HepG2 (cell line): Measurements from ENCODE around the gene NFS1. TPM values are rescaled to one million over a fixed set of nuclear protein-coding genes. Genes with fewer than 3 reads are reported as not detected.

Experiments used
- ATAD3A ChIP-seq: sonication (generic); formaldehyde crosslinking; IDR thresholded peaks from 2 replicates; pipeline ENCODE4 v1.4.0; 2020; ENCODE audit warnings: missing genetic modification reagents
- ATF5 ChIP-seq: sonication (generic); formaldehyde crosslinking; IDR thresholded peaks from 2 replicates; pipeline ENCODE4 v1.4.0; 2020; ENCODE audit warnings: mild to moderate bottlenecking, low read depth, missing genetic modification reagents
- BRD4 ChIP-seq: sonication (generic); formaldehyde crosslinking; IDR thresholded peaks from 2 replicates; pipeline ENCODE4 v1.4.0; 2020; ENCODE audit warnings: missing genetic modification reagents
- ELF4 ChIP-seq: sonication (generic); formaldehyde crosslinking; IDR thresholded peaks from 2 replicates; pipeline ENCODE4 v1.5.0; 2020; ENCODE audit warnings: missing genetic modification reagents, mild to moderate bottlenecking, moderate library complexity, borderline replicate concordance
- FOXJ3 ChIP-seq: sonication (generic); formaldehyde crosslinking; IDR thresholded peaks from 2 replicates; pipeline ENCODE4 v1.4.0; 2020; ENCODE audit warnings: missing genetic modification reagents, mild to moderate bottlenecking, borderline replicate concordance
- GPN1 ChIP-seq: sonication (generic); formaldehyde crosslinking; IDR thresholded peaks from 2 replicates; pipeline ENCODE4 v1.5.1; 2020; ENCODE audit warnings: missing genetic modification reagents, borderline replicate concordance
- HINFP ChIP-seq: sonication (generic); formaldehyde crosslinking; IDR thresholded peaks from 2 replicates; pipeline ENCODE4 v1.4.0; 2020; ENCODE audit warnings: low read depth, mild to moderate bottlenecking, missing genetic modification reagents
- IKZF1 ChIP-seq: fragments of 450-650 bp; IDR thresholded peaks from 2 replicates; pipeline ENCODE4 v1.7.1; 2016
- MXD4 ChIP-seq: IDR thresholded peaks from 2 replicates; pipeline ENCODE4 v1.6.1; 2016; ENCODE audit warnings: mild to moderate bottlenecking, missing biosample characterization, missing genetic modification reagents
- MZF1 ChIP-seq: sonication (generic); formaldehyde crosslinking; IDR thresholded peaks from 2 replicates; pipeline ENCODE4 v1.8.1; 2023; ENCODE audit warnings: mild to moderate bottlenecking, missing genetic modification reagents, borderline replicate concordance
- ZFP37 ChIP-seq: sonication (generic); formaldehyde crosslinking; IDR thresholded peaks from 2 replicates; pipeline ENCODE4 v1.4.0; 2020; ENCODE audit warnings: missing genetic modification reagents, borderline replicate concordance
- ZNF138 ChIP-seq: sonication (generic); formaldehyde crosslinking; IDR thresholded peaks from 2 replicates; pipeline ENCODE4 v1.5.0; 2020; ENCODE audit warnings: mild to moderate bottlenecking, low read depth, missing genetic modification reagents
- ZNF142 ChIP-seq: sonication (generic); formaldehyde crosslinking; IDR thresholded peaks from 2 replicates; pipeline ENCODE4 v1.4.0; 2020; ENCODE audit warnings: missing genetic modification reagents
- ZNF207 ChIP-seq: fragments of 450-650 bp; IDR thresholded peaks from 2 replicates; pipeline ENCODE4 v1.6.1; 2016; ENCODE audit warnings: antibody characterized with exemption, borderline replicate concordance
- ZNF383 ChIP-seq: sonication (generic); formaldehyde crosslinking; IDR thresholded peaks from 2 replicates; pipeline ENCODE4 v1.4.0; 2020; ENCODE audit warnings: missing genetic modification reagents, mild to moderate bottlenecking, borderline replicate concordance
- ZNF510 ChIP-seq: sonication (generic); formaldehyde crosslinking; IDR thresholded peaks from 2 replicates; pipeline ENCODE4 v1.4.0; 2020; ENCODE audit warnings: low read depth, mild to moderate bottlenecking, missing genetic modification reagents
- ZNF558 ChIP-seq: sonication (generic); formaldehyde crosslinking; IDR thresholded peaks from 2 replicates; pipeline ENCODE4 v1.9.0; 2022; ENCODE audit warnings: mild to moderate bottlenecking, missing genetic modification reagents, borderline replicate concordance
- ZNF614 ChIP-seq: IDR thresholded peaks from 2 replicates; pipeline ENCODE4 v1.6.1; 2018; ENCODE audit warnings: missing biosample characterization, missing genetic modification reagents, inconsistent platforms, borderline replicate concordance
- ZNF674 ChIP-seq: sonication (generic); formaldehyde crosslinking; IDR thresholded peaks from 2 replicates; pipeline ENCODE4 v1.5.0; 2020; ENCODE audit warnings: low read depth, mild to moderate bottlenecking, missing genetic modification reagents
- polyA plus RNA-seq, 8 experiments: library from polyadenylated mRNA; depleted of rRNA in 3 of 8; stranded (reverse) in 7 of 8; unstranded in 1 of 8; fragments of >200 nt; fragmentation: Illumina TruSeq in 4 of 8; extraction: Trizol in 4 of 8; gene quantifications; 2 replicates each; pipeline versions ENCODE4 v1.2.1 to v1.2.3, GENCODE V29; 2011 to 2016; ENCODE audit warnings: low read depth in 4 of 8, missing spikeins in 1 of 8, mixed read lengths in 1 of 8; ENCODE audit not compliant: insufficient read depth in 1 of 8
- total RNA-seq, 5 experiments: library from RNA; depleted of rRNA; stranded (reverse); fragments of >200 nt; fragmentation: Illumina TruSeq; extraction: Trizol; gene quantifications; 2 replicates each; pipeline ENCODE4 v1.2.3, GENCODE V29; 2016; ENCODE audit warnings: low read depth in 1 of 5
- TF ChIP-seq, protein P1 (sequence below), 2 experiments: fragments of 450-650 bp in 1 of 2; sonication (generic) in 1 of 2; formaldehyde crosslinking; IDR thresholded peaks; 2 replicates each; pipeline versions ENCODE4 v1.5.0 to v1.8.0; 2020 to 2022; ENCODE audit warnings: mild to moderate bottlenecking in 1 of 2, missing genetic modification reagents in 1 of 2

Gene NFS1
- total and polyA plus RNA-seq, 2 of the 13 experiments (the other 11 are each of a cell fraction or from before 2014, with no cell fraction given) = 65.9 to 88.1 TPM

GRCh38 chr20:35698298-35699126, 640 bp downstream of the NFS1 start (continued):
- TF ChIP-seq ZNF674 (CRISPR knock-in tag) (no peak), ATF5 (CRISPR knock-in tag) (peak; percentile 20; the same call in 1 of the 2 replicates), ZNF510 (CRISPR knock-in tag) (no peak; the same call in none of the 2 replicates), BRD4 (CRISPR knock-in tag) (no peak), ZNF558 (CRISPR knock-in tag) (no peak), ZNF614 (CRISPR knock-in tag) (no peak; the same call in 1 of the 2 replicates), MXD4 (CRISPR knock-in tag) (no peak), IKZF1 (no peak), ZNF207 (no peak), HINFP (CRISPR knock-in tag) (0 out of 2 replicates have a peak, but pooled peaks have one; percentile 56), FOXJ3 (no peak), MZF1 (CRISPR knock-in tag) (no peak), GPN1 (CRISPR knock-in tag) (no peak), ATAD3A (CRISPR knock-in tag) (no peak), ZNF383 (CRISPR knock-in tag) (peak; percentile 74; the same call in 1 of the 2 replicates), ZNF142 (0 out of 2 replicates have a peak, but pooled peaks have one; percentile 33), ZNF138 (CRISPR knock-in tag) (peak; percentile 63; the same call in 1 of the 2 replicates), ZFP37 (CRISPR knock-in tag) (0 out of 2 replicates have a peak, but pooled peaks have one; percentile 47), ELF4 (CRISPR knock-in tag) (no peak)
- TF ChIP-seq, protein P1, sequence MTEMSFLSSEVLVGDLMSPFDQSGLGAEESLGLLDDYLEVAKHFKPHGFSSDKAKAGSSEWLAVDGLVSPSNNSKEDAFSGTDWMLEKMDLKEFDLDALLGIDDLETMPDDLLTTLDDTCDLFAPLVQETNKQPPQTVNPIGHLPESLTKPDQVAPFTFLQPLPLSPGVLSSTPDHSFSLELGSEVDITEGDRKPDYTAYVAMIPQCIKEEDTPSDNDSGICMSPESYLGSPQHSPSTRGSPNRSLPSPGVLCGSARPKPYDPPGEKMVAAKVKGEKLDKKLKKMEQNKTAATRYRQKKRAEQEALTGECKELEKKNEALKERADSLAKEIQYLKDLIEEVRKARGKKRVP (CRISPR knock-in tag; IDR thresholded peaks at IDR 0.05) = no peak
